Measurements from ENCODE around the gene HIF1AN. TPM values are rescaled to one million over a fixed set of nuclear protein-coding genes. Genes with fewer than 3 reads are reported as not detected.

The HIF1AN gene
- total RNA-seq, 1 donor = 14.2 TPM

DNA sequence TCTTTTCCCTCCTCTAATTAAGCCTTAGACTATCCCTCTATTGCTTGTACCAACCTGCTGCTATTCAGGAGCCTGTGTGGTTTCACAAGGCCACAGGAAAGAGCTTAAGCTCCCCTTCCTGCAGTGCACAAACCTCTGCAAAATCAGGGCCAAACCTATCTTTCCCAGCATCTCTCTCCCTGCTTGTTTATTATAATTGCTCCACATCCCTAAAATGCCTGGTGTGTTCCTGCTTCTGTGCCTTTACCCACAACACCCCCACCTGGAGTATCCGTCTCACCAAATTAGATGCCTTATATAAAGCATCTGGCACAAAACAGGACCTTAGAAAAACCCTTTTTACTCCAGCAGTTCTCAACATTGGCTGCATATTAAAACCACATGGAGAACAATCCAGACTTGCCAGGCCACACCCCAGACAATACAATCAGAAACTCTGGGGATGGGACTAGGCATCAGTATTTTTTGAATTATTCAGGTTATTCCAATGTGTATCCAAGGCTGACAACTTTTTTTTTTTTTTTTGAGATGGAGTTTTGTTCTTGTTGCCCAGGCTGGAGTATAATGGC is 32.7 kb upstream of the HIF1AN start:
- no peak for DNase-seq (ENCODE audit: low read depth)
- TF ChIP-seq, protein P1, sequence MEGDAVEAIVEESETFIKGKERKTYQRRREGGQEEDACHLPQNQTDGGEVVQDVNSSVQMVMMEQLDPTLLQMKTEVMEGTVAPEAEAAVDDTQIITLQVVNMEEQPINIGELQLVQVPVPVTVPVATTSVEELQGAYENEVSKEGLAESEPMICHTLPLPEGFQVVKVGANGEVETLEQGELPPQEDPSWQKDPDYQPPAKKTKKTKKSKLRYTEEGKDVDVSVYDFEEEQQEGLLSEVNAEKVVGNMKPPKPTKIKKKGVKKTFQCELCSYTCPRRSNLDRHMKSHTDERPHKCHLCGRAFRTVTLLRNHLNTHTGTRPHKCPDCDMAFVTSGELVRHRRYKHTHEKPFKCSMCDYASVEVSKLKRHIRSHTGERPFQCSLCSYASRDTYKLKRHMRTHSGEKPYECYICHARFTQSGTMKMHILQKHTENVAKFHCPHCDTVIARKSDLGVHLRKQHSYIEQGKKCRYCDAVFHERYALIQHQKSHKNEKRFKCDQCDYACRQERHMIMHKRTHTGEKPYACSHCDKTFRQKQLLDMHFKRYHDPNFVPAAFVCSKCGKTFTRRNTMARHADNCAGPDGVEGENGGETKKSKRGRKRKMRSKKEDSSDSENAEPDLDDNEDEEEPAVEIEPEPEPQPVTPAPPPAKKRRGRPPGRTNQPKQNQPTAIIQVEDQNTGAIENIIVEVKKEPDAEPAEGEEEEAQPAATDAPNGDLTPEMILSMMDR (IDR thresholded peaks at IDR 0.05; ENCODE audit: insufficient read depth, low read depth, low read length) = no peak
- no peak overlapping the region for H3K4me3 ChIP-seq (ENCODE audit: low read depth, low read length)

DNA sequence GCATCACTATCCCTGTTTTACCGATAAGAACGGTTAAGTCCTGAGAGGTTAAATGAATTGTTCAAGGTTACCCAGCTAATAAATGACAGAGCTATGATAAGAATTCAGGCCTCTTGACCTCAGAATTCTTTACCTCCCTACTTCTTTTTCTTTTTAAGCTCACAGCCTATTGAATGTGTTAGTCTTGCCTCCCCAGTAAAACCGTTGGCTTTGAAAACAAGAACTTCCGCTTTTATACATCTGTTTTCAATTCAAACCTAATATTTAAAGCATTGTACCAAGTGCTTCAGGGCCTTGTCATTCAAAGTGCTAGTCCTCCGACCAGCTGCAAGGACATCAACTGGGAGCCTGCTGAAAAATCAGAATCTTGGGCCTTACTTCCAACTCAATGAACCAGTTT is 31.6 kb upstream of the HIF1AN start:
- no peak overlapping the region for H3K4me3 ChIP-seq (ENCODE audit: low read depth, low read length)
- no peak for DNase-seq (ENCODE audit: low read depth)
- TF ChIP-seq, protein P1 (IDR thresholded peaks at IDR 0.05; ENCODE audit: insufficient read depth, low read depth, low read length) = no peak

DNA sequence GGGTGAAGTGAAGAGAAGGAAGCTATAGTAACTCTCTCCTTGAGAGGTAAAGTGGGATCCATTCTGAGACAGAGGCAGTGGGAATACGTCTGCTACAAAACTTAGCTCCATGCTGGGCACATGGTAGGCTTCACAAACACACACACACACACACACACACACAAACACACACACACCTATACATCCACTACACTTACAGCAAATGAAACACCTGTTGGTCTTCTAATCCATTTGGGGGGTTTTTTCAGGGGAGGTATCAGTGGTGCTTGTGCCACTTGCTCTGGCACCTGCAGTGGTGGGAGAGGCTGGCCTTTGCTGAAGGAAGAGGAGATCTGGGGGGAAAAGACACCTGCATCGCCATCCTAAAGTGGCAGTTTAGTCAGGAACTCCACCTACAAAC is 30.6 kb upstream of the HIF1AN start:
- TF ChIP-seq, protein P1 (IDR thresholded peaks at IDR 0.05; ENCODE audit: insufficient read depth, low read depth, low read length) = no peak
- no peak for DNase-seq (ENCODE audit: low read depth)
- H3K4me3 ChIP-seq (ENCODE audit: low read depth, low read length) = no peak overlapping the region

DNA sequence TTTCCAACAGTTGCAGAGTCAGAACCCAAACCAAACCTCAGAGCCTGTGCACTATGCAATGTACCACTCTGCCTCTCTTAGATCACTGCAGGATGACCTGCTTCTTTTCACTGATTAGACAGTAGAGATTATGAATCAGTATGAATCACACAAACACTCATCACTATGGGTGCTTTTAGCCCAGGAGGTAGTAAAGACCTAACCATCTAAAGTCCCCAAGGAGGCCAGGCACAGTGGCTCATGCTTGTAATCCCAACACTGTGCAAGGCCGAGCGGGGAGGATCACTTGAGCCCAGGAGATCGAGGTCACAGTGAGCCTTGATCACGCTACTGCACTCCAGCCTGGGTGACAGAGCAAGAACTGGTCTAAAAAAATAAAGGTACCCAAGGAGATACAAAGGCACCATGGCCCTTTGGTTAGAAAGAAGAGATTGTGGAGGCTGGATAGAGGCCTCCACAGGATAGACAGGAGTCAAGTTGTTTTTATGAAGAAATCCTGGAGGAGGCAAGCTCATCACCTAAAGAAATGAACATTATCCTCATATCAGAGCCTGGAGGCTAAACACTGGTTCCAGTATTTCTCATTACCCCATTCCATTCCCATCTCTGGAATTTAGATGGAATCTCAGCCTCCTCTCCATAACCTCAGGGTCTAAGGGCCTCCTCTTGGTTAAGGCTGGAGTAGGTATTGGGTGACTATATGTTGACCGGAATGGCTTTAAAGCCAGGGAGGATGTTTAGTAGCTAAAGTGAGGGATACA is 29.0 kb upstream of the HIF1AN start:
- peak; percentile 44 for DNase-seq (ENCODE audit: low read depth)
- TF ChIP-seq, protein P1 (IDR thresholded peaks at IDR 0.05; ENCODE audit: insufficient read depth, low read depth, low read length) = no peak
- no peak overlapping the region for H3K4me3 ChIP-seq (ENCODE audit: low read depth, low read length)

DNA sequence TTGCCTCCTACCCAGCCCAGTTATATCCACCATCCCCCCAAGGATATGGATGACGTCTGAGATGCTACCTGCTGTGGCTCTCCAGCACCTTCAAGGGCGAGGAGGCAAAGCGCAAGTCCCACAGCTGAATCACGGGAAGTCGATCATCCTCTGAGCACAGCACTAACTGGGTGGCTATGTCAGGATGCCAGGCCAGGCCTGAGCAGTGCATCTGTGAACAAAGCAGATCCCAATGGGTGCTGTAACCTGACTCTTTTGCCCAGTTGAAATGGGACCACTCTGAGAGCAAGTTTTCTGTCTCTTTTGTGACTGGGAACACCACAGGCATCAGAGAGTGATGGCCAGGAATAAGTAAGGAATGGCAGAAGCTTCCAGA is 28.4 kb upstream of the HIF1AN start:
- DNase-seq (ENCODE audit: low read depth) = no peak
- TF ChIP-seq, protein P1 (IDR thresholded peaks at IDR 0.05; ENCODE audit: insufficient read depth, low read depth, low read length) = no peak
- no peak overlapping the region for H3K4me3 ChIP-seq (ENCODE audit: low read depth, low read length)

GRCh38 chr10:100508266-100508665 is 27.5 kb upstream of the HIF1AN start:
- no peak for DNase-seq (ENCODE audit: low read depth)
- TF ChIP-seq, protein P1 (IDR thresholded peaks at IDR 0.05; ENCODE audit: insufficient read depth, low read depth, low read length) = no peak
- no peak overlapping the region for H3K4me3 ChIP-seq (ENCODE audit: low read depth, low read length)

All from fibroblast of villous mesenchyme (primary cell).